ENCODE measurements around the gene AP5Z1.

- TF ChIP-seq EZH2 (IDR thresholded peaks at IDR 0.05; ENCODE audit: insufficient read depth, poor library complexity, severe bottlenecking) (no peak), EZH2phosphoT487 (IDR thresholded peaks at IDR 0.05; ENCODE audit: insufficient read depth, low read depth) (no peak)
Observed at GRCh38 chr7:4782333-4783291, 7.2 kb downstream of the AP5Z1 start.

Measured in GM23248 (cell line).